DND-41 (cell line): Measurements from ENCODE around the gene SPNS3.
A peak's percentile ranks its signal among the peaks of the same experiment; 100 is the strongest.

Experiments used
- ATAC-seq: fragments of 200-7000 bp; cut with Tn5 transposase; 3 replicates; pipeline ENCODE4 v1.9.1; 2021; ENCODE audit warnings: low read depth; ENCODE audit not compliant: insufficient read depth
- DNase-seq: peaks from one replicate; pipeline ENCODE4 v3.0.0-alpha.2; 2020
- H2AFZ ChIP-seq: 2 replicates; pipeline ENCODE4 v1.6.0; 2012; ENCODE audit warnings: low read depth, low read length
- H3K27ac ChIP-seq: 2 replicates; pipeline ENCODE4 v1.5.1; 2012; ENCODE audit warnings: low read length, inconsistent platforms
- H3K27me3 ChIP-seq: fragments of 200-600 bp; sonication (generic); 2 replicates; pipeline ENCODE4 v1.6.0; 2012; ENCODE audit warnings: low read length, mild to moderate bottlenecking, inconsistent platforms; ENCODE audit not compliant: insufficient read depth, poor library complexity
- H3K36me3 ChIP-seq: 2 replicates; pipeline ENCODE4 v1.5.1; 2012; ENCODE audit warnings: low read length, inconsistent platforms; ENCODE audit not compliant: insufficient read depth
- H3K4me1 ChIP-seq: 2 replicates; pipeline ENCODE4 v1.5.1; 2012; ENCODE audit warnings: mild to moderate bottlenecking, low read length; ENCODE audit not compliant: insufficient read depth
- H3K4me2 ChIP-seq: 2 replicates; pipeline ENCODE4 v1.6.0; 2012; ENCODE audit warnings: mild to moderate bottlenecking, moderate library complexity, low read length, inconsistent platforms; ENCODE audit not compliant: insufficient read depth
- H3K4me3 ChIP-seq, 2 experiments: fragments of 200-600 bp in 1 of 2; shearing (Covaris generic) in 1 of 2; 2 replicates each; pipeline ENCODE4 v1.5.1; 2012 to 2016; ENCODE audit warnings: inconsistent platforms in 2 of 2, low read length in 2 of 2, mild to moderate bottlenecking in 2 of 2, low read depth in 1 of 2, moderate library complexity in 1 of 2
- H3K79me2 ChIP-seq: 2 replicates; pipeline ENCODE4 v1.6.0; 2012; ENCODE audit warnings: low read length, inconsistent platforms; ENCODE audit not compliant: insufficient read depth
- H3K9ac ChIP-seq: 2 replicates; pipeline ENCODE4 v1.6.0; 2012; ENCODE audit warnings: low read depth, mild to moderate bottlenecking, inconsistent platforms, low read length, moderate library complexity
- H3K9me3 ChIP-seq: 2 replicates; pipeline ENCODE4 v1.5.1; 2012; ENCODE audit warnings: low read length, moderate library complexity, mild to moderate bottlenecking, inconsistent platforms; ENCODE audit not compliant: insufficient read depth, severe bottlenecking
- H4K20me1 ChIP-seq: 2 replicates; pipeline ENCODE4 v1.6.0; 2012; ENCODE audit warnings: low read length; ENCODE audit not compliant: insufficient read depth
- EZH2 ChIP-seq: IDR thresholded peaks from 3 replicates; pipeline ENCODE4 v1.6.1; 2012; ENCODE audit warnings: borderline replicate concordance, low read depth, mild to moderate bottlenecking, moderate library complexity, low read length, inconsistent platforms; ENCODE audit not compliant: severe bottlenecking
- TF ChIP-seq, protein P1 (sequence below): IDR thresholded peaks from 2 replicates; pipeline ENCODE4 v1.5.1; 2012; ENCODE audit warnings: borderline replicate concordance, low read length, moderate library complexity, mild to moderate bottlenecking; ENCODE audit not compliant: poor library complexity, severe bottlenecking; ENCODE audit errors: extremely low read depth

SPNS3 gene

DNA sequence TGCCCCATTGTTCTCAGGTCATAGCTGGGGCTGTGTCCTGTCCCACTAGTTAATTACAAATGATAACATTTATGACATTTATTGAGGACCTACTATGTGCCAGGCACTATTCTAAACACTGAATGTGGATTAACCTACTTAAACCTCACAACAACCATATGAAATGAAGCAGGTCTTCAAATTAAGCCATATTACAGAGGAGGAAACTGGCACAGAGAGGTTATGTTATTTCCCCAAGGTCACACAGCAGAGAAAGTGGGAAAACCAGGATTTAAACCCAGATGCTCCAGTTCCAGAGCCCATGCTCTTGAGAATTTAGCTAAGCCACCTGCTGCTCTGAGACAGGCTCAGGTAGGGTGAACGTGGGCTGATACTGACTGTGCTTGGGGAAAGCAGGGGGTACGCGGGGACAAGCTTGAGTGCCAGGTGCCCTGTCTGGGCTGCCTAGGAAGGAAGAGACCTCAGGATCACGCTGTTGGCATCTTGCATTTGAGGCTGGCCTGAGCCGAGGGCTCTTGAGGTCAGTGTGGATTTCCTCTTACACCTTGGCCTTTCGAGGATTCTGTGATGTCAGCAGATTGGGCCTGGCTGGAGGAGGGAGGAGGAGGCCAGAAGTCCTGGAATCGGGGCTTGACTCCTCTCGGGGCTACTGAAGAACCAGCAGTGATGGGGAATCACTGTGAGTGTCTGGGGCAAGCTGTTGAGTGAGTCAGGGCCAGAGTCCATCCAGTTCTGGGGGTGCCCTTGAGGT, 73.8 kb downstream of the SPNS3 start:
- Histone ChIP-seq H3K4me1 (peaks cover 3% of the 10 kb centered on the region; the same call in 1 of the 2 replicates), H4K20me1 (peaks cover 13% of the 10 kb centered on the region), H3K4me2 (no peak overlapping the region), H2AFZ (no peak overlapping the region), H3K27ac (no peak overlapping the region), H3K79me2 (no peaks in the 10 kb centered on the region), H3K36me3 (no peaks in the 10 kb centered on the region), H3K4me3 (no peak overlapping the region), H3K9ac (no peak overlapping the region), H3K27me3 (no peaks in the 10 kb centered on the region), H3K9me3 (no peaks in the 10 kb centered on the region)
- TF ChIP-seq EZH2, result no peak
- TF ChIP-seq, protein P1, sequence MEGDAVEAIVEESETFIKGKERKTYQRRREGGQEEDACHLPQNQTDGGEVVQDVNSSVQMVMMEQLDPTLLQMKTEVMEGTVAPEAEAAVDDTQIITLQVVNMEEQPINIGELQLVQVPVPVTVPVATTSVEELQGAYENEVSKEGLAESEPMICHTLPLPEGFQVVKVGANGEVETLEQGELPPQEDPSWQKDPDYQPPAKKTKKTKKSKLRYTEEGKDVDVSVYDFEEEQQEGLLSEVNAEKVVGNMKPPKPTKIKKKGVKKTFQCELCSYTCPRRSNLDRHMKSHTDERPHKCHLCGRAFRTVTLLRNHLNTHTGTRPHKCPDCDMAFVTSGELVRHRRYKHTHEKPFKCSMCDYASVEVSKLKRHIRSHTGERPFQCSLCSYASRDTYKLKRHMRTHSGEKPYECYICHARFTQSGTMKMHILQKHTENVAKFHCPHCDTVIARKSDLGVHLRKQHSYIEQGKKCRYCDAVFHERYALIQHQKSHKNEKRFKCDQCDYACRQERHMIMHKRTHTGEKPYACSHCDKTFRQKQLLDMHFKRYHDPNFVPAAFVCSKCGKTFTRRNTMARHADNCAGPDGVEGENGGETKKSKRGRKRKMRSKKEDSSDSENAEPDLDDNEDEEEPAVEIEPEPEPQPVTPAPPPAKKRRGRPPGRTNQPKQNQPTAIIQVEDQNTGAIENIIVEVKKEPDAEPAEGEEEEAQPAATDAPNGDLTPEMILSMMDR, result no peak
- no peak for ATAC-seq
- no peak for DNase-seq

DNA sequence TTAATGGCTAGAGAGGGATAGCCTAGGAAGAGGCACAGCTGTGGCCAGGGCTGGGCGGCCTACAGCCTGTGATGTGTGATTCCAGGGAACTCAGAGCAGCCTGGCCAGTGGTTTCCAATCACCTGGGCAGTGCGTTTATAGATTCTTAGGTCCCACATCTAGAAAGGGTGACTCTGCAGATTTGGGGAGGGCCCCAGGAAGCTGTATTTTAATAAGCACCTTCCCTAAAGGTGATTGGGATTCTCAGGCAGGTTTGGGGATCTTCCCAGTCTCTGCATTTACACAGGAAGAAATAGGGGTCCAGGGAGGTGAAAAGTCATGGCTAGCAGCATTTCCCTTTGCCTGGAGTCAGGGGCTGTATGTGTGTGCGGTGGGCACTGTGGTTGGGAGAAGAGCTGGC, 74.5 kb downstream of the SPNS3 start:
- H3K27me3 ChIP-seq, result no peaks in the 10 kb centered on the region
- H4K20me1 ChIP-seq, result peaks cover 9% of the 10 kb centered on the region
- no peak overlapping the region for H3K4me2 ChIP-seq
- no peak overlapping the region for H3K27ac ChIP-seq
- H3K79me2 ChIP-seq, result no peaks in the 10 kb centered on the region
- TF ChIP-seq, protein P1, result no peak
- TF ChIP-seq EZH2, result no peak
- no peaks in the 10 kb centered on the region for H3K9me3 ChIP-seq
- no peaks in the 10 kb centered on the region for H3K36me3 ChIP-seq
- H3K4me1 ChIP-seq, result peaks cover 3% of the 10 kb centered on the region; the same call in 1 of the 2 replicates
- H3K4me3 ChIP-seq, result no peak overlapping the region
- DNase-seq (no peak), ATAC-seq (no peak)
- H3K9ac ChIP-seq, result no peak overlapping the region
- no peak overlapping the region for H2AFZ ChIP-seq

DNA sequence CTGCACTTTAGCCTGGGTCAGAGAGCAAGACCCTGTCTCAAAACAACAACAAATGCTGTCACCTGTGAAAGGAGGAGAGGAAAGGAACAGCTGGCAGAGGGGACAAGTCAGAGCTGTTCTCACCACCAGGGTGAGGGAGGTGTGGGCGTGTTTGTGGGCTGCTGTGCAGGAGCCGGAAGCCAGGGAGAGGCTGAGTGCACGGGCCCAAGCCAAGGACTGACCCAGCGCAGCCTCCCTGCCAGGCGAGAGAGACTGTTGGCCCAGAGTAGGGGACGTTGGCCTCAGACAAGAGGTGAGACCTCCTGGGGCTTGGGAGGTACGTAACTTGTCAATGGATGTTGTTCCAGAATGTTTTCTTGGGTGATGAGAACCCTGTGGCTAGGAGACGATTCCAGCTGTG, 75.7 kb downstream of the SPNS3 start:
- H3K27ac ChIP-seq, result no peak overlapping the region
- no peak overlapping the region for H3K4me2 ChIP-seq
- H3K9me3 ChIP-seq, result no peaks in the 10 kb centered on the region
- no peaks in the 10 kb centered on the region for H3K79me2 ChIP-seq
- TF ChIP-seq EZH2, result no peak
- TF ChIP-seq, protein P1, result no peak
- ATAC-seq (peak; percentile 66; the same call in 2 of the 3 replicates), DNase-seq (peak; percentile 21)
- no peaks in the 10 kb centered on the region for H3K27me3 ChIP-seq
- H3K9ac ChIP-seq, result no peak overlapping the region
- H3K36me3 ChIP-seq, result no peaks in the 10 kb centered on the region
- peaks cover 9% of the 10 kb centered on the region for H4K20me1 ChIP-seq
- H3K4me1 ChIP-seq, result no peaks in the 10 kb centered on the region
- H3K4me3 ChIP-seq, result no peak overlapping the region
- H2AFZ ChIP-seq, result no peak overlapping the region
